Measurements from ENCODE around the gene RAB11FIP5.

RAB11FIP5 gene

GRCh38 chr2:73032702-73033097 lies 80.0 kb downstream of the RAB11FIP5 start:
- no peak for DNase-seq (ENCODE audit: low read depth)

- DNase-seq (ENCODE audit: low read depth), result no peak
Measured at GRCh38 chr2:73031725-73032701, 80.7 kb downstream of the RAB11FIP5 start.

- DNase-seq (ENCODE audit: low read depth), result no peak
Measured at GRCh38 chr2:73031095-73031678, 81.6 kb downstream of the RAB11FIP5 start.

- DNase-seq (ENCODE audit: low read depth), result no peak
Measured at GRCh38 chr2:73028841-73029240, 83.9 kb downstream of the RAB11FIP5 start.

GRCh38 chr2:73027340-73027739 lies 85.4 kb downstream of the RAB11FIP5 start:
- DNase-seq (ENCODE audit: low read depth), result no peak

GRCh38 chr2:73023497-73023896 lies 89.3 kb downstream of the RAB11FIP5 start:
- no peak for DNase-seq (ENCODE audit: low read depth)
